T-helper 1 cell treated with Interleukin-12 subunit alpha and Interleukin-12 subunit beta and Interleukin-4 antibody, amounts not matched to agents 30 μg/mL and 1 μg/mL, for 36 hours (primary cell): ENCODE measurements around the gene CALCR.
"Not testable (repeated sequence)": the region's sequence is repeated elsewhere in the genome, so short reads cannot be mapped to it uniquely, and the experiment has no call there.

ENCODE experiments used
- H3K27ac Mint-ChIP-seq: one replicate; pipeline ENCODE4 v1.8.0; 2021; ENCODE audit warnings: mild to moderate bottlenecking, mixed read lengths
- H3K27me3 Mint-ChIP-seq: one replicate; pipeline ENCODE4 v1.8.0; 2021; ENCODE audit warnings: low read depth, mixed read lengths
- H3K36me3 Mint-ChIP-seq: one replicate; pipeline ENCODE4 v1.8.0; 2021; ENCODE audit warnings: low read depth, mixed read lengths
- H3K4me1 Mint-ChIP-seq: one replicate; pipeline ENCODE4 v1.8.0; 2021; ENCODE audit warnings: low read depth, mixed read lengths
- H3K4me3 Mint-ChIP-seq: one replicate; pipeline ENCODE4 v1.8.0; 2021; ENCODE audit warnings: mild to moderate bottlenecking, moderate library complexity, mixed read lengths
- H3K9me3 Mint-ChIP-seq: one replicate; pipeline ENCODE4 v1.8.0; 2021; ENCODE audit warnings: mixed read lengths

CALCR gene

GRCh38 chr7:93535616-93536015 is 38.9 kb downstream of the CALCR start:
- no peaks in the 10 kb centered on the region for H3K4me1 Mint-ChIP-seq
- no peaks in the 10 kb centered on the region for H3K9me3 Mint-ChIP-seq
- no peaks in the 10 kb centered on the region for H3K36me3 Mint-ChIP-seq
- H3K27ac Mint-ChIP-seq, result no peak overlapping the region
- H3K4me3 Mint-ChIP-seq, result no peak overlapping the region
- no peaks in the 10 kb centered on the region for H3K27me3 Mint-ChIP-seq

GRCh38 chr7:93530701-93531100 is 43.8 kb downstream of the CALCR start:
- no peak overlapping the region for H3K4me3 Mint-ChIP-seq
- no peaks in the 10 kb centered on the region for H3K9me3 Mint-ChIP-seq
- H3K36me3 Mint-ChIP-seq, result no peaks in the 10 kb centered on the region
- H3K4me1 Mint-ChIP-seq, result no peaks in the 10 kb centered on the region
- no peaks in the 10 kb centered on the region for H3K27me3 Mint-ChIP-seq
- H3K27ac Mint-ChIP-seq, result no peak overlapping the region

- Mint-ChIP-seq H3K27ac (no peak overlapping the region), H3K4me1 (no peaks in the 10 kb centered on the region), H3K27me3 (no peaks in the 10 kb centered on the region), H3K36me3 (no peaks in the 10 kb centered on the region), H3K4me3 (no peak overlapping the region), H3K9me3 (no peaks in the 10 kb centered on the region)
Measured at GRCh38 chr7:93516834-93517233, 57.7 kb downstream of the CALCR start.

DNA sequence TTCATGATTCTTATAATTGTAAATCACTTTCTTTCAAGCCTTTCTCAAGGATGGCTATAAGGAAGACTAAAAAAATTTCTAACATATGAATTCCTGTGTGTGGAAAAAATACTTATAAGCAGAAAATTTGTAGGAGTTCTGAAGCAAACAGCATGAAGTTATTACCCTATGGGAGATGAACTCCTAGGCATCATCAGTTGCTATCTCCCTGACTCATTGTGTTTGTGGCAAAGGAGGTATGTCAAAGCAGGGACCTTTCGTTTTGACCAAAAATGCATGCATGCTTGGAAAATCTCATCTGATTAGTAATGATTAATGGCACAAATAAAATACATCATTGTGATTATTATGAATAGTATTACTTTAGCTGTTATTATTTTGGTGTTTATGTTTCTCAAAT is 59.4 kb downstream of the CALCR start:
- Mint-ChIP-seq H3K27ac (no peak overlapping the region), H3K4me3 (no peak overlapping the region), H3K36me3 (no peaks in the 10 kb centered on the region), H3K9me3 (no peaks in the 10 kb centered on the region), H3K27me3 (peaks cover 3% of the 10 kb centered on the region), H3K4me1 (no peaks in the 10 kb centered on the region)

- Mint-ChIP-seq H3K4me1 (no peaks in the 10 kb centered on the region), H3K36me3 (no peaks in the 10 kb centered on the region), H3K4me3 (no peak overlapping the region), H3K9me3 (no peaks in the 10 kb centered on the region), H3K27ac (no peak overlapping the region), H3K27me3 (peaks cover 3% of the 10 kb centered on the region)
Measured at GRCh38 chr7:93509303-93509702, 65.2 kb downstream of the CALCR start.

DNA sequence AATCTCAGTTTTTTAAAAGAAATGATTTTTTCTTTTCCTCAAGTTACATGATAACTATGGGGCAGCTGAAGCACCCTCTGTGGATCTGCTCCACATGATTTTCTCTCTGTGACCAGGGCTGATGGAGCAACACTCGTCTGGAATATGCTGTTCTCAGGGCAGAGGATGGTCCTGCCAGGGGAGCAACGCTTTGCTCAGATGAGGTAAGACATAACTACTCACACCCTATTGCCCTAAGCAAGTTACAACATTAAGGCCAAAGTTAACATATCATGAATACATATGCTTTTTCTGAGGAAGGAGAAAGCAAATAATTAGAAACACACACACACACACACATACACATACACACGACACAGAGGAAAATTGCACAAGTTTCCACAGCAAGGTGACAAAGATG is 71.4 kb downstream of the CALCR start:
- no peaks in the 10 kb centered on the region for H3K4me1 Mint-ChIP-seq
- no peak overlapping the region for H3K4me3 Mint-ChIP-seq
- no peaks in the 10 kb centered on the region for H3K27me3 Mint-ChIP-seq
- no peak overlapping the region for H3K27ac Mint-ChIP-seq
- H3K9me3 Mint-ChIP-seq, result no peaks in the 10 kb centered on the region
- no peaks in the 10 kb centered on the region for H3K36me3 Mint-ChIP-seq

DNA sequence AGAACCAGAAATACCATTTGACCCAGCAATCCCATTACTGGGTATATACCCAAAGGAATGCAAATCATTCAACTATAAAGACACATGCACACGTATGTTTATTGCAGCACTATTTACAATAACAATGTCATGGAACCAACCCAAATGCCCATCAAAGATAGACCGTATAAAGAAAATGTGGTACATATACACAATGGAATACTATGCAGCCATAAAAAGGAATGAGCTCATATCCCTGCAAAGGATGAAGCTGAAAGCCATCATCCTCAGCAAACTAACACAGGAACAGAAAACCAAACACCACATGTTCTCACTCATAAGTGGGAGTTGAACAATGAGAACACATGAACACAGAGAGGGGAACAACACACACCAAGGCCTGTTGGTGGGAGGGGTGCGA is 82.7 kb downstream of the CALCR start:
- not testable (repeated sequence) for H3K27me3 Mint-ChIP-seq, H3K9me3 Mint-ChIP-seq

GRCh38 chr7:93476491-93477344 is 97.8 kb downstream of the CALCR start:
- Mint-ChIP-seq H3K9me3 (no peaks in the 10 kb centered on the region), H3K4me1 (no peaks in the 10 kb centered on the region), H3K27ac (no peak overlapping the region), H3K4me3 (no peak overlapping the region), H3K27me3 (no peaks in the 10 kb centered on the region), H3K36me3 (no peaks in the 10 kb centered on the region)

More for the DNA sequence above, 82.7 kb downstream of the CALCR start:
- H3K36me3 Mint-ChIP-seq, H3K4me1 Mint-ChIP-seq, H3K27ac Mint-ChIP-seq, H3K4me3 Mint-ChIP-seq: not testable (repeated sequence)

GRCh38 chr7:93475811-93476210 is 98.7 kb downstream of the CALCR start:
- Mint-ChIP-seq H3K4me3 (no peak overlapping the region), H3K4me1 (no peaks in the 10 kb centered on the region), H3K36me3 (no peaks in the 10 kb centered on the region), H3K9me3 (no peaks in the 10 kb centered on the region), H3K27ac (no peak overlapping the region), H3K27me3 (no peaks in the 10 kb centered on the region)

DNA sequence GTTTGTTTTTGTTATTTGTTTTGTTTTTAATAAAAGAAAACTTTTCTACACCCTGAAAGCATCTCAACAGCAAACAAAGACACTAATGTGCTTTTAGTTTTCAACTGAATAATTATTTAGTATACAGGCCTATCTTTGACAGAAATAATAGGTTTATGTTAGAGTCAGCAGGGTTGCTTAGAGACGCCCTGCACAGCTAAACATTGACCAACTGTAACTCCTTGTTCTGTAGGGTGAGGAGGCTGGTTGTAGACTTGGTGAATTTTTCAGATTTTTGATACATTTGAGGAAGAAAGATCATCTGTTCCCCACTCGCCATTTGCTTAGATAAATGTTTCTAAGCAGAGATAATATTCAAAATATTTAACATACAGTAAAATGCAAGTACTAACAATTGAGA is 103.1 kb downstream of the CALCR start:
- Mint-ChIP-seq H3K36me3 (no peaks in the 10 kb centered on the region), H3K27me3 (no peaks in the 10 kb centered on the region), H3K4me3 (no peak overlapping the region), H3K4me1 (no peaks in the 10 kb centered on the region), H3K9me3 (no peaks in the 10 kb centered on the region), H3K27ac (no peak overlapping the region)

GRCh38 chr7:93463764-93464163 is 110.8 kb downstream of the CALCR start:
- H3K27me3 Mint-ChIP-seq, result no peaks in the 10 kb centered on the region
- no peaks in the 10 kb centered on the region for H3K9me3 Mint-ChIP-seq

DNA sequence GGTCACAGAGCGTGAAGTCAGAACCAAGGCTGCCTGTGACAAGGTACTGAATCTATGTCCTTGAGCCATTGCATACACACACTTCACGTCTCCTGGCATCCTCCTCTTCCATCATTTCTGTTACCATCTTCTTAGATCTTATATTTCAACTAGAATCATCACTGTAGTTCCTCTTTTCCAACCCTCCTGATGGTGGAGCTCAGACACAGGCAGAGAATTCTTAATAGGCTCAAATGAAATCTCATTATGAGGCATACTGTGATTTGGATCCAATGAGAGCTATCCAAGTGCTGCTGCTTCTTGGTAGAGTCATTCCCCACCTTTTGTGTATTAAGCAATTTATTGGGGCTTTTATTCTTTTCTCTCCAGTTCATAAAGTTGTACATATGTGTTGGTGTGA is 113.2 kb downstream of the CALCR start:
- H3K27ac Mint-ChIP-seq, result no peak overlapping the region
- no peaks in the 10 kb centered on the region for H3K36me3 Mint-ChIP-seq
- no peak overlapping the region for H3K4me3 Mint-ChIP-seq
- H3K4me1 Mint-ChIP-seq, result no peaks in the 10 kb centered on the region
- H3K9me3 Mint-ChIP-seq, result no peaks in the 10 kb centered on the region
- H3K27me3 Mint-ChIP-seq, result no peaks in the 10 kb centered on the region

More at GRCh38 chr7:93463764-93464163, 110.8 kb downstream of the CALCR start:
- Mint-ChIP-seq H3K4me1 (no peaks in the 10 kb centered on the region), H3K36me3 (no peaks in the 10 kb centered on the region), H3K27ac (no peak overlapping the region), H3K4me3 (no peak overlapping the region)

DNA sequence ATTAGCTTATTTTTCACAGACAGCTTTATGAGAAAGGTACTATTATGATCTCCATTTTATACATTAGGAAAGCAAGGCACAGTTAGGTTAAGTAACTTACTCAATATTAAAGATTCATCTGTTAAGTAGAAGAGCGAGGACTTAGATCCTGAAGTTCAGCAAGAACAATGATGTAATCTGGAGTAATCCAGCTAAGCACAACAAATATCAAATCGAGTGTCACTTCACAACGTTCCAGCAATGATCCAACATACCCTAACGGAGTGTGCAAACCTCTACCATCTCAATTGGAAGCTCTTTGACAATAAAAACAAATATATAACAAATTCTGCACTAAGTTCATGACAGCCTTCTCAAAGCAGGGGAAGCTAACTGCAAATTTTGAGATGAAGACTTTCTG is 121.3 kb downstream of the CALCR start:
- no peak overlapping the region for H3K27ac Mint-ChIP-seq
- H3K27me3 Mint-ChIP-seq, result peaks cover 14% of the 10 kb centered on the region
- H3K36me3 Mint-ChIP-seq, result no peaks in the 10 kb centered on the region

DNA sequence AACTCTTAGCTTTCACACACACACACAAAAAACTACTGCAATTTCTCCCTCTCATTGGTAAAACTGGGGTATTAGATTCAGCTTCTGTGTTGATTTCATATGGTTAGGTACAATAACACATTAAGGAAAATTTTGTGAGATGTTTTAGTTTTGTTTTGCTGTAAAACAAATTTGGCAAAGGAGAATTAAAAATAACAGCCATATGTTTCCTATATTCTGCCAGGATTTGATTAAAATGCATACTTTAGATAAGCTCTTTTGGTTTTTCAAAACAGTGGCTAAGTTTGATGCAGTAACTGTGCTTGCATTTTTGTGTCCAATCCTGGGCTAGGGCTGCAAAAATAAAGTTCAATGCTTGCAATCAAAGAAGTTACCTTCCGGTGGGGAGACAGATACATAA is 126.3 kb downstream of the CALCR start:
- Mint-ChIP-seq H3K9me3 (no peaks in the 10 kb centered on the region), H3K27ac (no peak overlapping the region), H3K4me3 (no peak overlapping the region), H3K4me1 (no peaks in the 10 kb centered on the region), H3K27me3 (no peaks in the 10 kb centered on the region), H3K36me3 (no peaks in the 10 kb centered on the region)

More for the DNA sequence above, 121.3 kb downstream of the CALCR start:
- Mint-ChIP-seq H3K4me1 (no peaks in the 10 kb centered on the region), H3K4me3 (no peak overlapping the region), H3K9me3 (no peaks in the 10 kb centered on the region)

GRCh38 chr7:93447509-93447908 is 127.0 kb downstream of the CALCR start:
- Mint-ChIP-seq H3K4me3 (no peak overlapping the region), H3K4me1 (no peaks in the 10 kb centered on the region), H3K27me3 (no peaks in the 10 kb centered on the region)

More at GRCh38 chr7:93447509-93447908, 127.0 kb downstream of the CALCR start:
- Mint-ChIP-seq H3K9me3 (no peaks in the 10 kb centered on the region), H3K36me3 (no peaks in the 10 kb centered on the region), H3K27ac (no peak overlapping the region)
